ENCODE data around the gene RPS16.

DNA sequence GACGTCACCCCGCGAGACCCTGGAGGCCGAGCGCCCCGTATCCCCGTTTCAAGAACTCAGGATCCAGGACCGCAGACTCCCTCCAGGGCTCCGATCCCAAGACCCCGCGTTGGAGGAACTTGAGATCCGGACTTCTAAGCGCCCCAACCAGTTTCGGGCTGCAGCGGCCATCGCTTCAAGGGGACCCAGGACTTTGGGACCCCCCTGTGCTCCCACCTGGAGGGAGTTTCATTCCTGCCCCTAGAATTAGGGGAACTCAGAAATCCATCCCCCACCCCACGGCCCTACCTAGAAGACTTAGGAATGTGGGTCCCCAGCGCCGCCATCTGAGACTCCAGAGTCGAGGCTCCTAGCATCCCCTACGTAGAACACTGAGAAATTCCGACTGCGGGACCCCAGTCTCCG is 22.9 kb downstream of the RPS16 start:
- TF ChIP-seq GATA2 (IDR thresholded peaks at IDR 0.05; ENCODE audit: low read depth, low read length), result no peak
- no peak for TF ChIP-seq GATA3 (IDR thresholded peaks at IDR 0.05; ENCODE audit: low read depth, low read length)

Data from SH-SY5Y (cell line).